Neuronal stem cell (in vitro differentiated cells): ENCODE data around the gene PPP2CA.

Experiments
- DNase-seq: peaks from one replicate; pipeline ENCODE4 v3.0.0-alpha.2; 2013; ENCODE audit warnings: low spot score
- H2AFZ ChIP-seq: one replicate; pipeline ENCODE4 v1.6.1; 2013; ENCODE audit warnings: mild to moderate bottlenecking, low read length, inconsistent platforms
- H2AK5ac ChIP-seq: 2 replicates; pipeline ENCODE4 v1.6.1; 2013; ENCODE audit warnings: low read depth, mild to moderate bottlenecking, inconsistent platforms, low read length, moderate library complexity, mixed read lengths
- H2BK120ac ChIP-seq: 2 replicates; pipeline ENCODE4 v1.6.1; 2013; ENCODE audit warnings: low read depth, mild to moderate bottlenecking, inconsistent platforms, low read length, moderate library complexity, mixed read lengths
- H2BK12ac ChIP-seq: one replicate; pipeline ENCODE4 v1.6.1; 2013; ENCODE audit warnings: low read length, inconsistent platforms
- H2BK15ac ChIP-seq: 2 replicates; pipeline ENCODE4 v1.6.1; 2013; ENCODE audit warnings: mild to moderate bottlenecking, low read length, inconsistent platforms, mixed read lengths
- H2BK5ac ChIP-seq: one replicate; pipeline ENCODE4 v1.6.1; 2013; ENCODE audit warnings: inconsistent platforms, mild to moderate bottlenecking, low read length, moderate library complexity
- H3K14ac ChIP-seq: one replicate; pipeline ENCODE4 v1.6.1; 2013; ENCODE audit warnings: low read length, inconsistent platforms
- H3K18ac ChIP-seq: 2 replicates; pipeline ENCODE4 v1.6.1; 2013; ENCODE audit warnings: low read length, inconsistent platforms
- H3K23ac ChIP-seq: 2 replicates; pipeline ENCODE4 v1.6.1; 2013; ENCODE audit warnings: low read depth, mild to moderate bottlenecking, mixed read lengths, low read length, inconsistent platforms; ENCODE audit not compliant: poor library complexity
- H3K27ac ChIP-seq: replicated peaks from 3 replicates; pipeline ENCODE4 v1.5.1; 2013; ENCODE audit warnings: low read length, inconsistent platforms
- H3K27me3 ChIP-seq, 3 experiments: 2 replicates each; pipeline ENCODE4 v1.6.1; 2013; ENCODE audit warnings: low read length in 3 of 3, mild to moderate bottlenecking in 2 of 3, inconsistent platforms in 1 of 3, low read depth in 1 of 3, mixed read lengths in 1 of 3, moderate library complexity in 1 of 3; ENCODE audit not compliant: control insufficient read depth in 3 of 3, insufficient read depth in 3 of 3
- H3K36me3 ChIP-seq, 2 donors: replicated peaks in 1 of 2; 2 replicates each; pipeline ENCODE4 v1.6.1; 2013; ENCODE audit warnings: low read length in 2 of 2; ENCODE audit not compliant: control insufficient read depth in 2 of 2, insufficient read depth in 2 of 2
- H3K4ac ChIP-seq: 2 replicates; pipeline ENCODE4 v1.6.1; 2013; ENCODE audit warnings: inconsistent platforms, mild to moderate bottlenecking, low read length, moderate library complexity
- H3K4me1 ChIP-seq, 2 donors: 1 replicate in 1 of 2; 2 replicates in 1 of 2; pipeline ENCODE4 v1.6.1; 2013; ENCODE audit warnings: low read length in 2 of 2, low read depth in 1 of 2; ENCODE audit not compliant: control insufficient read depth in 2 of 2, insufficient read depth in 1 of 2
- H3K4me2 ChIP-seq: one replicate; pipeline ENCODE4 v1.6.1; 2013; ENCODE audit warnings: mild to moderate bottlenecking, low read length, inconsistent platforms; ENCODE audit not compliant: insufficient read depth, poor library complexity, severe bottlenecking
- H3K4me3 ChIP-seq, 2 donors: 2 replicates each; pipeline ENCODE4 v1.5.1; 2013; ENCODE audit warnings: low read length in 2 of 2, mild to moderate bottlenecking in 2 of 2, inconsistent platforms in 1 of 2, moderate library complexity in 1 of 2
- H3K79me1 ChIP-seq: one replicate; pipeline ENCODE4 v1.6.1; 2013; ENCODE audit warnings: low read depth, mild to moderate bottlenecking, inconsistent platforms, low read length, moderate library complexity
- H3K9ac ChIP-seq: one replicate; pipeline ENCODE4 v1.6.1; 2013; ENCODE audit warnings: mild to moderate bottlenecking, low read depth, low read length, inconsistent platforms; ENCODE audit not compliant: poor library complexity
- H3K9me3 ChIP-seq, 2 donors: replicated peaks in 1 of 2; 2 replicates each; pipeline versions ENCODE3 to v1.6.1; 2013; ENCODE audit warnings: low read length in 2 of 2, mild to moderate bottlenecking in 2 of 2, inconsistent platforms in 1 of 2, low read depth in 1 of 2, mixed read lengths in 1 of 2, moderate library complexity in 1 of 2; ENCODE audit not compliant: control insufficient read depth in 2 of 2, insufficient read depth in 1 of 2
- H4K8ac ChIP-seq: one replicate; pipeline ENCODE4 v1.6.1; 2013; ENCODE audit warnings: low read depth, mild to moderate bottlenecking, inconsistent platforms, low read length, moderate library complexity
- H4K91ac ChIP-seq: one replicate; pipeline ENCODE4 v1.6.1; 2013; ENCODE audit warnings: low read length, low read depth, mild to moderate bottlenecking, inconsistent platforms; ENCODE audit not compliant: poor library complexity
- WGBS, 2 donors: extraction: QIAGEN DNeasy Blood & Tissue Kit; methylation state at CpG; one replicate each; pipeline ENCODE4 v1.1.7; 2013; ENCODE audit warnings: missing lambda C conversion rate in 2 of 2, mixed read lengths in 1 of 2; ENCODE audit not compliant: insufficient read length in 2 of 2, insufficient replicate concordance in 1 of 2; ENCODE audit errors: extremely low coverage in 2 of 2; 5-methylcytosine and 5-hydroxymethylcytosine counted together

PPP2CA gene

GRCh38 chr5:134188092-134188491, 37.8 kb downstream of the PPP2CA start:
- no peak overlapping the region for H3K4me3 ChIP-seq
- H2BK5ac ChIP-seq: no peak overlapping the region
- H3K9ac ChIP-seq: no peak overlapping the region
- no peak for DNase-seq
- H2AK5ac ChIP-seq: no peak overlapping the region
- no peak overlapping the region for H4K8ac ChIP-seq
- H2AFZ ChIP-seq: no peak overlapping the region
- H2BK15ac ChIP-seq: no peak overlapping the region
- WGBS, 2 donors: no CpG with 5 or more reads among the region's 1 CpG
- H3K23ac ChIP-seq: no peak overlapping the region
- H3K36me3 ChIP-seq: no peaks in the 10 kb centered on the region
- no peak overlapping the region for H3K18ac ChIP-seq
- H3K14ac ChIP-seq: no peak overlapping the region
- H3K9me3 ChIP-seq: no peaks in the 10 kb centered on the region
- H3K27me3 ChIP-seq: no peaks in the 10 kb centered on the region
- H3K4me2 ChIP-seq: no peak overlapping the region
- H4K91ac ChIP-seq: no peak overlapping the region
- no peak overlapping the region for H2BK120ac ChIP-seq
- H3K4me1 ChIP-seq: no peaks in the 10 kb centered on the region
- H2BK12ac ChIP-seq: no peak overlapping the region
- H3K27ac ChIP-seq: no peak overlapping the region
- H3K79me1 ChIP-seq: no peaks in the 10 kb centered on the region
- no peak overlapping the region for H3K4ac ChIP-seq

- Histone ChIP-seq H3K36me3 (no peaks in the 10 kb centered on the region), H2BK5ac (no peak overlapping the region), H2AK5ac (no peak overlapping the region), H3K4me3 (no peak overlapping the region), H3K79me1 (no peaks in the 10 kb centered on the region), H3K9ac (no peak overlapping the region), H3K4me1 (no peaks in the 10 kb centered on the region), H2BK15ac (no peak overlapping the region), H3K14ac (no peak overlapping the region), H2BK120ac (no peak overlapping the region), H3K27me3 (no peaks in the 10 kb centered on the region), H3K4ac (no peak overlapping the region), H3K18ac (no peak overlapping the region), H4K91ac (no peak overlapping the region), H3K9me3 (no peaks in the 10 kb centered on the region), H2BK12ac (no peak overlapping the region), H4K8ac (no peak overlapping the region), H2AFZ (no peak overlapping the region), H3K23ac (no peak overlapping the region), H3K4me2 (no peak overlapping the region), H3K27ac (no peak overlapping the region)
- WGBS, 2 donors: no CpG with 5 or more reads among the region's 11 CpGs
- DNase-seq: peak; percentile 71
These were observed 41.4 kb downstream of the PPP2CA start for GRCh38 chr5:134184155-134185135.

DNA sequence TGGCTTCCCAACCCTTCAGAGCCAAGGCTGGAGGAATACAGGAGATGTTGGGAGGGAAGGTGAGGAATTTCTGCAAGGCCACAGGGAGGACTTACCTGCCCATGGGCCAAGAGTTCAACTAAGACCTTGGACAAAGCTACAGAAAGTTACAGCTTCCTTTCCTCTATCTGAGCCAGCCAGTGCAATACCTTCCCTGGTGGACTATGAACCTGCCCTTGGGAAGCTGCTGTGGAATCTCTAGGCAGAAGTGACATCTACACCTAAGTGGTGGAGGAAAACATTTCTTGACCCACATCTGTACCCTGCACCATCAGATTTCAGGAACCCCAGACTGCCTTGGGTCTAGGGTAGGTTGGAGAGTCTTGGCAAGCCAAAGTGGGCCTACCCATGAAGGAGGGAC, 42.4 kb downstream of the PPP2CA start:
- H2BK120ac ChIP-seq: no peak overlapping the region
- H3K23ac ChIP-seq: no peak overlapping the region
- H2BK5ac ChIP-seq: no peak overlapping the region
- H3K18ac ChIP-seq: no peak overlapping the region
- H3K27me3 ChIP-seq: no peaks in the 10 kb centered on the region
- no peak overlapping the region for H4K91ac ChIP-seq
- no peak overlapping the region for H2BK12ac ChIP-seq
- no peaks in the 10 kb centered on the region for H3K36me3 ChIP-seq
- H3K4me1 ChIP-seq: no peaks in the 10 kb centered on the region
- H3K4ac ChIP-seq: no peak overlapping the region
- no peak overlapping the region for H4K8ac ChIP-seq
- H3K9ac ChIP-seq: no peak overlapping the region
- no peaks in the 10 kb centered on the region for H3K79me1 ChIP-seq
- H2AK5ac ChIP-seq: no peak overlapping the region
- H3K4me2 ChIP-seq: no peak overlapping the region
- no peak for DNase-seq
- H2AFZ ChIP-seq: no peak overlapping the region
- H2BK15ac ChIP-seq: no peak overlapping the region
- H3K9me3 ChIP-seq: no peaks in the 10 kb centered on the region
- H3K4me3 ChIP-seq: no peak overlapping the region
- no peak overlapping the region for H3K14ac ChIP-seq
- H3K27ac ChIP-seq: no peak overlapping the region

DNA sequence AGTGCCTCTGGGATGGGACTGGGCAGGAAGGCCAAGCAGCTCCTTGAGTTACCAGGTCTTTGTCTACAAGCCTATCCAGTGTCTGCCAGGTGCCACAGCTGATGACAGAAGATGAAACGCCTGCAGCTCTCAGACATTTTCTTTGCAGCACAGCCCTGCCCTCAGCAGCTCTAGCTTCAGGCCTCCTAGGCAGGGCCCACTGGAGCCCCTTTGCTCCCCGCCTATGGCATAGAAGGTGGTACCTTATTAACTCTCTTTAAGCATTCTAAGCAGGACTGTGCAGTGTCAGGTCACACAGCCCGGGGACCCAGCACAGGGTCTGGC, 47.8 kb downstream of the PPP2CA start:
- Histone ChIP-seq H2AFZ (no peak overlapping the region), H3K14ac (no peak overlapping the region), H3K9ac (no peak overlapping the region), H3K4me3 (peak overlapping the region in 1 of 2 donors; percentile 97), H3K27me3 (no peaks in the 10 kb centered on the region), H3K36me3 (peaks cover 0 to 8% of the 10 kb centered on the region in 2 donors), H2AK5ac (peak overlapping the region; percentile 27), H3K23ac (no peak overlapping the region), H3K79me1 (peaks cover 2% of the 10 kb centered on the region), H3K9me3 (no peaks in the 10 kb centered on the region), H3K27ac (no peak overlapping the region), H3K18ac (no peak overlapping the region), H3K4me1 (peaks cover 5 to 6% of the 10 kb centered on the region in 2 donors), H2BK5ac (no peak overlapping the region), H2BK15ac (peak overlapping the region; percentile 29), H4K91ac (no peak overlapping the region), H3K4me2 (no peak overlapping the region), H4K8ac (no peak overlapping the region), H3K4ac (no peak overlapping the region), H2BK120ac (no peak overlapping the region), H2BK12ac (no peak overlapping the region)
- no CpG with 5 or more reads among the region's 3 CpGs for WGBS, 2 donors
- no peak for DNase-seq
